ENCODE results near the gene HSD17B14. TPM values are rescaled to one million over a fixed set of nuclear protein-coding genes. Genes with fewer than 3 reads are reported as not detected.

The HSD17B14 gene
- total and polyA plus RNA-seq, 2 of the 13 experiments (the other 11 are each of a cell fraction or from before 2014, with no cell fraction given), result 0.58 to 1.2 TPM

- H3K79me2 ChIP-seq (ENCODE audit: insufficient read depth, low read length), result no peaks in the 10 kb centered on the region
- in situ Hi-C loops (cut with HindIII; ENCODE audit: extremely low pct_ligation_motif_present, low pct_unique_long_range_greater_than_20kb), result no loop called here
- intact Hi-C loops (cut with micrococcal nuclease; ENCODE audit: unreplicated experiment), result no loop called here
- H3K4me2 ChIP-seq (ENCODE audit: low read depth, low read length), result peak overlapping the region; percentile 38
- BruUV-seq (replicated peaks), result no TSS peak
- no peak overlapping the region for H3K4me3 ChIP-seq (replicated peaks in 1 of 3; ENCODE audit: insufficient read depth in 1 of 3, low read depth in 2 of 3, low read length in 3 of 3)
- 7% methylated on average over 8 of the region's 8 CpGs for WGBS (ENCODE audit: low lambda C conversion rate)
- no peaks in the 10 kb centered on the region for H3K9me3 ChIP-seq (ENCODE audit: low read length)
- H3K9ac ChIP-seq (ENCODE audit: insufficient read depth, low read depth, low read length), result no peak overlapping the region
- DNase-seq (ENCODE audit: low spot score), result peak; percentile 58
- peak; percentile 70 for FAIRE-seq
- ChIA-PET POLR2A (interaction anchor here (0.7 to 1.6 kb wide), 2 partner anchors 14 to 19 kb away, joined by 3 to 8 read pairs; no protein-coding TSS in a partner anchor), CTCF (ENCODE audit: low intra/inter-chr PET ratio, low total read pairs) (no interaction called here)
- no peak overlapping the region for H2AFZ ChIP-seq (ENCODE audit: low read length)
- peak overlapping the region; percentile 17 for H3K27ac ChIP-seq (ENCODE audit: extremely low read length, insufficient read depth, low read length)
- no peaks in the 10 kb centered on the region for H4K20me1 ChIP-seq (ENCODE audit: insufficient read depth, low read length)
- H3K4me1 ChIP-seq (ENCODE audit: insufficient read depth, low read length), result peaks cover 22% of the 10 kb centered on the region
- no peaks in the 10 kb centered on the region for H3K36me3 ChIP-seq (replicated peaks in 1 of 2; ENCODE audit: control insufficient read depth in 1 of 2, insufficient read depth in 2 of 2, low read length in 2 of 2)
- no peaks in the 10 kb centered on the region for H3K27me3 ChIP-seq (ENCODE audit: control insufficient read depth in 1 of 2, insufficient read depth in 2 of 2, low read length in 2 of 2)
- ATAC-seq, result peak; percentile 30
- TF ChIP-seq IKZF4 (CRISPR knock-in tag; IDR thresholded peaks at IDR 0.05; ENCODE audit: borderline replicate concordance, low read depth, not compliant biosample characterization) (no peak), HNF4A (CRISPR knock-in tag; IDR thresholded peaks at IDR 0.05) (peak; percentile 39), ZNF275 (CRISPR knock-in tag; IDR thresholded peaks at IDR 0.05; ENCODE audit: borderline replicate concordance) (no peak), PHF8 (CRISPR knock-in tag; IDR thresholded peaks at IDR 0.05) (no peak), KAT7 (CRISPR knock-in tag; IDR thresholded peaks at IDR 0.05; ENCODE audit: borderline replicate concordance) (no peak), ZFX (CRISPR knock-in tag; IDR thresholded peaks at IDR 0.05; ENCODE audit: low read depth) (peak; percentile 44; the same call in 1 of the 2 replicates), ZNF83 (CRISPR knock-in tag; IDR thresholded peaks at IDR 0.05; ENCODE audit: borderline replicate concordance) (no peak), ZBTB40 (IDR thresholded peaks at IDR 0.05) (no peak), ZBTB40 (CRISPR knock-in tag; IDR thresholded peaks at IDR 0.05) (no peak), THAP11 (CRISPR knock-in tag; IDR thresholded peaks at IDR 0.05) (0 out of 2 replicates have a peak, but pooled peaks have one; percentile 18), NR0B2 (CRISPR knock-in tag; IDR thresholded peaks at IDR 0.05) (no peak), ZNF160 (CRISPR knock-in tag; IDR thresholded peaks at IDR 0.05) (no peak), SNAPC5 (CRISPR knock-in tag; IDR thresholded peaks at IDR 0.05; ENCODE audit: borderline replicate concordance) (no peak)
Observed at GRCh38 chr19:48793271-48793670, 43.0 kb downstream of the HSD17B14 start.

Data from HepG2 (cell line).